Motor neuron (in vitro differentiated cells): ENCODE results near the gene C5orf34. TPM values are rescaled to one million over a fixed set of nuclear protein-coding genes. Genes with fewer than 3 reads are reported as not detected.
"Not testable (repeated sequence)": the region's sequence is repeated elsewhere in the genome, so short reads cannot be mapped to it uniquely, and the experiment has no call there.

ENCODE experiments used
- ATAC-seq, 8 experiments: fragments of 200-7000 bp; cut with Tn5 transposase; replicated peaks in 6 of 8; 2 replicates each; pipeline ENCODE4 v1.8.0; 2021; ENCODE audit warnings: mild to moderate bottlenecking in 8 of 8, moderate library complexity in 8 of 8
- H3K27ac ChIP-seq, 2 donors: fragments of 250-450 bp; sonication (Bioruptor Pico); 2 replicates each; pipeline ENCODE4 v1.9.0; 2021; ENCODE audit warnings: antibody characterized with exemption in 2 of 2, mild to moderate bottlenecking in 2 of 2, moderate library complexity in 1 of 2
- H3K4me1 ChIP-seq, 2 donors: fragments of 250-450 bp; sonication (Bioruptor Pico); replicated peaks in 1 of 2; 2 replicates each; pipeline ENCODE4 v1.6.1; 2021; ENCODE audit warnings: antibody characterized with exemption in 2 of 2, mild to moderate bottlenecking in 2 of 2, moderate library complexity in 1 of 2
- H3K4me3 ChIP-seq, 5 donors: fragments of 250-450 bp; sonication (Bioruptor Pico); 2 replicates each; pipeline ENCODE4 v1.9.0; 2021; ENCODE audit warnings: antibody characterized with exemption in 5 of 5, mild to moderate bottlenecking in 5 of 5, moderate library complexity in 4 of 5
- WGBS, 10 experiments: fragments of 450-650 bp; shearing (Covaris generic); methylation state at CpG; one replicate each; pipeline ENCODE4 v1.0.0; 2022; 5-methylcytosine and 5-hydroxymethylcytosine counted together
- in situ Hi-C, 9 experiments: fragments of 400-800 bp; cut with MboI; loops; one replicate each; pipeline ENCODE4 v1.15.0; 2021; ENCODE audit warnings: low sequenced_read_pairs in 9 of 9, low pct_unique_long_range_greater_than_20kb in 2 of 9; ENCODE audit not compliant: unreplicated experiment in 9 of 9
- total RNA-seq, 8 experiments: library from RNA; unstranded; fragments of 300-600 nt; gene quantifications; 2 replicates each; pipeline versions ENCODE4 v1.2.3 to v1.2.4, GENCODE V29; 2022

C5orf34 gene
- total RNA-seq, 8 experiments from 2014 or later: 2.2 to 19.0 (median 6.3) TPM

DNA sequence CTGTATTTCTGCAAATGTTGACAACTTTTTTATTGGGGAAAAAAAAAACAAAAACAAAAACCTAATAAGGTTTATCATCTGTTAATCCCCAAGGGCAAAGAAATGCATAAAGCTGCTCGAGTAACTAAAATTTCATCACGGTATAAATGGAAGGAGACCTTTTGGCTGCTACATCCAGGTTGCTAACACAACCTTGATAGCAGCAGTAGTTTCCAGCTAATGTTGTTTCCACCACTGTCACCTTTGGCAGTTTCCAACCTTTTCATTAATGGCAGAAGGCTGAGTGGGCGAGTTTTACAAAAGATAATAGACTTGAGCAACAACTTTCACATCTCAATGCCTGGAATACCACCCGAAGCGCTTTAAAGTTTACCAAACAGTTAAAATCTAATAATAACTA lies 33.4 kb upstream of the C5orf34 start:
- H3K4me1 ChIP-seq: peaks cover 0 to 12% of the 10 kb centered on the region in 2 donors
- H3K4me3 ChIP-seq: no peak overlapping the region
- 62 to 100% (median 93%) methylated on average over 2 to 5 of the region's 5 CpGs for WGBS, 10 experiments
- no peak overlapping the region for H3K27ac ChIP-seq
- ATAC-seq: no peak
- in situ Hi-C loops: no loop called here

DNA sequence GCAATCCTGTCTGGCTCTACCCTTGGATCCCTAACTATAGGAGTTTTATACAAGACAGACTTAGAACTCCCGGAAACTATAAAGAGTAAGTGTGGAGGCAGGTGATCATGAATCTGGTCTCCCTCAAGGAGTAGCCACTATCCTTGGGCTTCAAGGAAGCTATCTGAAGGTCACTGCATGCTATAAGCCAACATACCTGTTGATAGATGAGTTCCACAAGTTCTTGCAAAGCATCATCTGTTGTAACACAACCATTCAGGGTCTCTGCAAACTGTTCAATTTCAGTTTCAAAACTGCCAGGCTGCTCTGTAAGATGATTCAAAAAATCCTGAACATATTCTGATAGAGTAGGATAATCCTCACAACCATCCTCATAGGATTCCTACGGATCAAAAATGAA lies 32.6 kb upstream of the C5orf34 start:
- in situ Hi-C loops: no loop called here
- H3K27ac ChIP-seq: no peak overlapping the region
- no peak for ATAC-seq

DNA sequence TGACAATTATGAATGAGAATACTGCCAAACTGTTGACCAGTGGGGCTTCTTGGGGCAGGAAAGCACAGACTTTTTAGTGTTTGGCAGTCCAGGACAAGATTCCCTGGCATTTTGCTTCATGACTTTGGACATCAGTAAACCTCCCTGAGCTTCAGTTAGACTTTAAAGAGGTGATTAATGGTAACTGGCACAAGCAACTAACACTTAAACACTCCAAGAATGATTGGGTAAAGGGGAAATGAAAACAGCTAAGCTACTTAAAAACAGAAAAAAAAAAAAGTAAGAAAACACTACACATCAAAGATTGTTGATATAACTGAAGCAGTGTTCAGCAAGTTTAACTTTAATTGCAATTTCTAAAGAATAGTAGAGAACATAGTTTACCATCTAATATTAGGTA lies 28.5 kb upstream of the C5orf34 start:
- in situ Hi-C loops: no loop called here
- no peaks in the 10 kb centered on the region for H3K4me1 ChIP-seq
- H3K4me3 ChIP-seq: no peak overlapping the region
- ATAC-seq: no peak
- no peak overlapping the region for H3K27ac ChIP-seq

More for the DNA sequence above, 32.6 kb upstream of the C5orf34 start:
- WGBS, 10 experiments: 91 to 100% (median 100%) methylated on average over 1 to 2 of the region's 2 CpGs; no CpG with 5 or more reads in 2 of the 10 experiments
- Histone ChIP-seq H3K4me1 (peaks cover 0 to 7% of the 10 kb centered on the region in 2 donors), H3K4me3 (no peak overlapping the region)

- no peak overlapping the region for H3K27ac ChIP-seq
- H3K4me1 ChIP-seq: no peaks in the 10 kb centered on the region
- no peak overlapping the region for H3K4me3 ChIP-seq
- no peak for ATAC-seq
- in situ Hi-C loops: no loop called here
- 80 to 93% (median 88%) methylated on average over 1 to 6 of the region's 6 CpGs; no CpG with 5 or more reads in 2 of the 10 experiments for WGBS, 10 experiments
Observed at GRCh38 chr5:43540746-43541145, 25.8 kb upstream of the C5orf34 start.

DNA sequence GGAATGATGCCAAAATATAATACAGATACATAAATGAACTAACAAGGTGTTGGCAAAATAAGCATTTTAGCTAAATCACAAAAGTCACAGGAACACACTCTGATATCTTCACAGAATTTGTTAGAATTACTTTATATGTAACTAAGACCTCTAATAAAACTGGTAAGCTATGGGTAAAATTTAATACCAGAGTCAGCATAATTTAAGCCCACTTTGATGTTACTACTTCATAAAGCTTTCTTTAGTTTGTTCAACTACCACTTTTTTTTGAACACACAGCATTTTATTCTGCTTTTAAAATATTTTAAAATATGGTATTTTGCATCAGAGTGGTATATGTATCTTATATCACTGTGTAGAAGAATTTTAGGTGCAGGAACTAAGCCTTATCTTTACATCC lies 22.0 kb upstream of the C5orf34 start:
- in situ Hi-C loops: no loop called here
- Histone ChIP-seq H3K4me3 (no peak overlapping the region), H3K27ac (no peak overlapping the region), H3K4me1 (no peaks in the 10 kb centered on the region)
- no peak for ATAC-seq

DNA sequence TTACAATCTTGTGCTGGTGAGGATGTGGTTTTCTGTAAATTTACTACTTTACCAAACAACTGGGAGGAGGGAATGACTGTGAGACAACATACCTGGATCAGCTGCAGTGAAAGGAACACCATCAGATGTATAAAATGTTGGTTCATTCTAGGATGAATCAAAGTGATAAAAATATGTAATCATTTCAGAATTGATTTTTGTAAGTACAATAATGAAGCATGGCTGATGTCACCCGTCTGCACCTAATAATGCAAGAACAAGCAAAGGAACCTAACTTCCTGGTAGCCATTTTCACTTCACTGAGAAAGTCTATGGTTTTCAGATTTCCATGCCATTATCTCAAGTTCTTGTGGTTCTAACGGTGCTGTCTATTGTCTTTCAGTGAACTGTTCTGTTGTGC lies 18.7 kb upstream of the C5orf34 start:
- Histone ChIP-seq H3K27ac (no peak overlapping the region), H3K4me1 (no peaks in the 10 kb centered on the region), H3K4me3 (no peak overlapping the region)
- in situ Hi-C loops: no loop called here
- ATAC-seq: no peak
- 50 to 100% (median 93%) methylated on average over 1 to 2 of the region's 2 CpGs; no CpG with 5 or more reads in 1 of the 10 experiments for WGBS, 10 experiments

DNA sequence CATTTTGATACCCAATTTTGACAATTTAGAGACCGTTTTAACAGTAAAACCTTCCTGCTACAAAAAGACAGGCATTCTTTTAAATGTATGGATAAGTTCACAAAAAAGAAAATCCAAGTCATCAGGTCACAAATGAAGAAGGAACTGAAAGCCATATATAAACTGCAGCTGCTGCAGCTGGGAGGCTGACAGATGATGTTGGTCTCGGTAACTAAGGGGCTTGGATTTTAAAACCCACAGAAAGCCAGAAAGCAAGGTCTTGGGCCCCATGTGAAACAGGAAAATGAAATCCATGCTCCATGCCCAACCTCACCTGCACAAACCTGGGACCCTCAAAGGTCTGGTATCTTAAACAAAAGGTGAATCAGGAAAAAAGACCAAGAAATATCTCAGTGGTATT lies 15.7 kb upstream of the C5orf34 start:
- 92 to 100% (median 100%) methylated on average over 1 to 2 of the region's 2 CpGs; no CpG with 5 or more reads in 1 of the 10 experiments for WGBS, 10 experiments
- Histone ChIP-seq H3K4me1 (no peaks in the 10 kb centered on the region), H3K4me3 (no peak overlapping the region), H3K27ac (no peak overlapping the region)
- no peak for ATAC-seq
- in situ Hi-C loops: no loop called here

- in situ Hi-C loops: no loop called here
- WGBS, 10 experiments: 0 to 90% (median 79%) methylated on average over 1 to 2 of the region's 2 CpGs; no CpG with 5 or more reads in 2 of the 10 experiments
- ATAC-seq: peak in 3 of 8 experiments; percentile 29 to 44 (median 31)
- Histone ChIP-seq H3K4me1 (no peaks in the 10 kb centered on the region), H3K4me3 (no peak overlapping the region), H3K27ac (no peak overlapping the region)
Observed at GRCh38 chr5:43523662-43524072, 8.7 kb upstream of the C5orf34 start.

DNA sequence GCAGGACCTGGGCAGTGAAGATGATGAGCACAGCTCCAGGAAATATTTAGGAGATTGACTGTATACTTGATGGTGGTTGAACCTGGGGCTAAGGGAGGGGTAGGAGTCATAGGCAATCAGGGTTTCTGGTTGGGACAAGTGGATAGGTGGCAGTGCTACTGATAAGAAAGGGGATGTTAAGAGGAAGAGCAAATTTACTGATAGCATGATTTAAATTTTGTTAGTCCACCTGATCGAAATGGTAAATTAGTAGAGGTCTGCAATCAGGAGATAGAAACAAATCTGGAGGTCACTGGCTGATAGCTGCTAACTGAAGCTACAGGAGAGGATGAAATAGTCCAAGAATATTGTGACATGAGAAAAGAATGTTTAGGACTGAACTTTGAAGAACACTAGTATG lies 5.7 kb upstream of the C5orf34 start:
- Histone ChIP-seq H3K4me3 (no peak overlapping the region), H3K4me1 (peaks cover 4% of the 10 kb centered on the region in 2 donors), H3K27ac (no peak overlapping the region)
- ATAC-seq: no peak
- in situ Hi-C loops: no loop called here
- 86 to 100% (median 100%) methylated on average over 1 of the region's 1 CpG; no CpG with 5 or more reads in 2 of the 10 experiments for WGBS, 10 experiments

DNA sequence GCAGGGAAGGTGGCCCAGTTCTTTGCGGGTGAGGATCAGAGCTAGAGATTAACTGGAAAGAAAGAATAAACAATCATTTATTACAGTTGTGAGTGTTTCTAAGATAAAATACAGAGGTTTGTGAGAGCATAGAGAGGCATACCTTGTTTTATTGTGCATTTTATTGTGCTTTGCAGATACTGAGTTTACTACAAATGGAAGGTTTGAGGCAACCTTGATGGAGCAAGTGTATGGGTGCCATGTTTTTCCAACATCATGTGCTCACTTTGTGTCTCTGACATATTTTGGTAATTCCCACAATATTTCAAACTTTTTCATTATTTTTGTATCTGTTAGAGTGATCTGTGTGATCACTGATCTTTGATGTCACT lies 715 bp upstream of the C5orf34 start:
- Histone ChIP-seq H3K4me3 (peak overlapping the region; percentile 45 to 63 (median 60)), H3K27ac (peak overlapping the region in 1 of 2 donors; percentile 75), H3K4me1 (peaks cover 5 to 16% of the 10 kb centered on the region in 2 donors)
- ATAC-seq: no peak
- 7 to 100% (median 50%) methylated on average over 1 of the region's 1 CpG; no CpG with 5 or more reads in 3 of the 10 experiments for WGBS, 10 experiments
- in situ Hi-C loops: no loop called here

GRCh38 chr5:43514471-43514815 lies 505 bp downstream of the C5orf34 start:
- 0 to 3% (median 0%) methylated on average over 1 to 6 of the region's 6 CpGs; no CpG with 5 or more reads in 2 of the 10 experiments for WGBS, 10 experiments
- ATAC-seq: peak; percentile 35 to 56 (median 51)
- Histone ChIP-seq H3K4me1 (peaks cover 5 to 16% of the 10 kb centered on the region in 2 donors), H3K27ac (peak overlapping the region; percentile 4 to 65), H3K4me3 (peak overlapping the region; percentile 45 to 63 (median 60))
- in situ Hi-C loops: no loop called here

DNA sequence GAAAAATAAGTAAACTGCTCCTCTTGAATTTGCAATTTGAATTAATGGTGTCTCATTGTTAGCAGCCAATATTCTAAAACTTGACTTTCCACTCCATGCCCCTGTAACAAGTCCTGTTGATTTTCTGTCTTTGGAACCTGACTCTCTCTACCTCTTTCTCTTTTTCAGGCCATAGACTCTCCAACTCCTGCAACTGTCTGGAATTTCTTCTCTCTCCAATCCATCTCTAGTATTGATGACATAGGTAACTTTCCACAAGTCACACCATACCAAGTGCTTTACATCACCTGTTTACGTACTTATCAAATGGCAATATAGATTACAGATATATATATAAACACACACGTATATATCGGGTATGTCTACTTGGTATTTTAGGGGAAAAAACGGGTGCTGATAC lies 923 bp downstream of the C5orf34 start:
- no peak for ATAC-seq
- in situ Hi-C loops: no loop called here
- Histone ChIP-seq H3K27ac (peak overlapping the region in 1 of 2 donors; percentile 65), H3K4me1 (peaks cover 5 to 16% of the 10 kb centered on the region in 2 donors), H3K4me3 (peak overlapping the region; percentile 45 to 63 (median 60))
- WGBS, 10 experiments: 0 to 40% (median 6%) methylated on average over 1 to 4 of the region's 4 CpGs

DNA sequence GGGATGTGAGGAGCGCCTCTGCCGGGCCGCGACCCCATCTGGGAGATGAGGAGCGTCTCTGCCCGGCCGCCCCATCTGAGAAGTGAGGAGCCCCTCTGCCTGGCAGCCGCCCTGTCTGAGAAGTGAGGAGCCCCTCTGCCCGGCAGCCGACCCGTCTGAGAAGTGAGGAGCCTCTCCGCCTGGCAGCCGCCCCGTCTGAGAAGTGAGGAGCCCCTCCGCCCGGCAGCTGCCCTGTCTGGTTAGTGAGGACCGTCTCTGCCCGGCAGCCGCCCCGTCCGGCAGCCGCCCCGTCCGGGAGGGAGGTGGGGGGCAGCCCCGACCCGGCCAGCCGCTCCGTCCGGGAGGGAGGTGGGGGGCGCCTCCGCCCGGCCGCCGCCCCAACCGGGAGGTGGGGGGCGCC lies 3.9 kb downstream of the C5orf34 start:
- no CpG with 5 or more reads among the region's 36 CpGs for WGBS, 10 experiments
- H3K4me3 ChIP-seq, in situ Hi-C loops, ATAC-seq, H3K27ac ChIP-seq: not testable (repeated sequence)
- peaks cover 5 to 16% of the 10 kb centered on the region in 2 donors for H3K4me1 ChIP-seq

GRCh38 chr5:43498581-43498980 lies 16.4 kb downstream of the C5orf34 start:
- no peak for ATAC-seq
- Histone ChIP-seq H3K4me3 (no peak overlapping the region), H3K4me1 (no peaks in the 10 kb centered on the region), H3K27ac (no peak overlapping the region)
- in situ Hi-C loops: no loop called here
- 75 to 100% (median 100%) methylated on average over 1 to 2 of the region's 2 CpGs for WGBS, 10 experiments
